ENCODE measurements around the gene CYLD.

The CYLD gene

DNA sequence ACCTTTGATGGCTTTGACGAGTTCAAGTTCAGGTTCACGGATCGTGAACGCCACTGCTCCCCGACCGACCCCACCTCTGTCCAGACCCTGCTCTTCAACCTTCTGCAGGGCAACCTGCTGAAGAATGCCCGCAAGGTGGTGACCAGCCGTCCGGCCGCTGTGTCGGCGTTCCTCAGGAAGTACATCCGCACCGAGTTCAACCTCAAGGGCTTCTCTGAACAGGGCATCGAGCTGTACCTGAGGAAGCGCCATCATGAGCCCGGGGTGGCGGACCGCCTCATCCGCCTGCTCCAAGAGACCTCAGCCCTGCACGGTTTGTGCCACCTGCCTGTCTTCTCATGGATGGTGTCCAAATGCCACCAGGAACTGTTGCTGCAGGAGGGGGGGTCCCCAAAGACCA lies 30.8 kb upstream of the CYLD start:
- no peak for DNase-seq (ENCODE audit: low read depth in 2 of 3, low spot score in 1 of 3)

DNA sequence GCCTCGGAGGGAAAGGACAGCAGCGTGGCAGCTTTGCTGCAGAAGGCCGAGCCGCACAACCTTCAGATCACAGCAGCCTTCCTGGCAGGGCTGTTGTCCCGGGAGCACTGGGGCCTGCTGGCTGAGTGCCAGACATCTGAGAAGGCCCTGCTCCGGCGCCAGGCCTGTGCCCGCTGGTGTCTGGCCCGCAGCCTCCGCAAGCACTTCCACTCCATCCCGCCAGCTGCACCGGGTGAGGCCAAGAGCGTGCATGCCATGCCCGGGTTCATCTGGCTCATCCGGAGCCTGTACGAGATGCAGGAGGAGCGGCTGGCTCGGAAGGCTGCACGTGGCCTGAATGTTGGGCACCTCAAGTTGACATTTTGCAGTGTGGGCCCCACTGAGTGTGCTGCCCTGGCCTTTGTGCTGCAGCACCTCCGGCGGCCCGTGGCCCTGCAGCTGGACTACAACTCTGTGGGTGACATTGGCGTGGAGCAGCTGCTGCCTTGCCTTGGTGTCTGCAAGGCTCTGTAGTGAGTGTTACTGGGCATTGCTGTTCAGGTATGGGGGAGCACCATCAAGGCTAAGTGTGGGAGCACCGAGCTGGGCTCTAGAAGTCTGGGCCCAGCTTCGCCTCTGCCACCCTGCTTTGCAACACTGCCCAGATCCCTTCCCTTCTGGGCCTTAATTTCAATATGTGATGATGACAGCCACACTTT lies 29.9 kb upstream of the CYLD start:
- no peak for DNase-seq (ENCODE audit: low read depth in 2 of 3, low spot score in 1 of 3)

DNA sequence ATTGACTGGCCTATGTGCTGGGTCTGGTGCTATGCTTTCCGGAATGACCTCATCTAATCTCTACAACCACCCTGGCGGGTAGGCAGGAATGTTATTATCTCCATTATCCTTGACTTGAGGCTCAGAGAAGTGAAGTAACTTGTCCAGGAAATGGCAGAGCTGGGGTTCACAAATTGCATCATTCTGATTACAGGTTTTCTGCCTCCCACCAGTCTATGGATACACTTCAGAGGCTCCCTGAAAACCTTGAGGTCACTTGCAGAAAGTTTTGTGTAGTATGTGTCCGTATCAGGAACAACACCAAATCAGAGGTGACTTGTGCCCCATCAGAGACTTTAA lies 29.4 kb upstream of the CYLD start:
- no peak for DNase-seq (ENCODE audit: low read depth in 2 of 3, low spot score in 1 of 3)

DNA sequence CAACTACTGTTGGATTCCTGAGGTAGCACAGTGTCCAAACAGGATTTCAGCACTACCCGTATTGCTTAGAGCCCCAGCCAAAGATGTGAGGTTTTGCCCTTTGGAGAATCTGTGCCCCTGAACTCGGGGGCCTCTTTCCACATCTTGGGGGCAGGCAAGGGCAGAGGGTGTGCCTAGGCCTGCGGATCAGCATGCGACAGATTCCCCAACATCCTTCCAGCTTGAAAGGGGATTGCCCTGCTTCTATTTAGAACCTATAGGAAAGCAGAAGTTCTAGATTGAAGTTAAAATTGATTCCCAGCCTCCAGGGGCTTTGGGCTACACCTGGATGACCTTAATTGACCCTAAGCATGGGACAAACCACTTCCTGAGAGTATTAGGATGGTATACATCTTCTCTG lies 28.9 kb upstream of the CYLD start:
- no peak for DNase-seq (ENCODE audit: low read depth in 2 of 3, low spot score in 1 of 3)

- no peak for DNase-seq (ENCODE audit: low read depth in 2 of 3, low spot score in 1 of 3)
Observed at GRCh38 chr16:50717091-50717490, 24.8 kb upstream of the CYLD start.

DNA sequence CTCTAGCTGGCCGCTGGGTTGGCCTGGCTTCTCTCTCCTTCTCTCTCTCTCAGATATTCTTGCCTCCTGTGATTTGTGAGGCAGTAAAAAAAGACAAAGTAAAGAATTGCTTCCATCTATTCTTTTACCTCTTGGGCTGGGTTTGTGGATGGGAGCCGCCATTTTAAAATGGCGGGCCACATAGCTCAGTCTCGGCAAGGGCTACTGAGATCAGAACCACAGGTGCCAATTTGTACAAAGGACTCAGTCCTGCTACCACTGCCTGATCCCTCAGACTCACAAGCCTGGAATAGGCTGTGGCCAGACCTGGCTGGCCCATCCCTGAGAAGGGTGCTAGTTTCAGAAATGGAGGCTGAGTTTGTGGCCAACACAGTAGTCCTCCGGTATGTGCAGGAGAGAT lies 24.4 kb upstream of the CYLD start:
- no peak for DNase-seq (ENCODE audit: low read depth in 2 of 3, low spot score in 1 of 3)

DNA sequence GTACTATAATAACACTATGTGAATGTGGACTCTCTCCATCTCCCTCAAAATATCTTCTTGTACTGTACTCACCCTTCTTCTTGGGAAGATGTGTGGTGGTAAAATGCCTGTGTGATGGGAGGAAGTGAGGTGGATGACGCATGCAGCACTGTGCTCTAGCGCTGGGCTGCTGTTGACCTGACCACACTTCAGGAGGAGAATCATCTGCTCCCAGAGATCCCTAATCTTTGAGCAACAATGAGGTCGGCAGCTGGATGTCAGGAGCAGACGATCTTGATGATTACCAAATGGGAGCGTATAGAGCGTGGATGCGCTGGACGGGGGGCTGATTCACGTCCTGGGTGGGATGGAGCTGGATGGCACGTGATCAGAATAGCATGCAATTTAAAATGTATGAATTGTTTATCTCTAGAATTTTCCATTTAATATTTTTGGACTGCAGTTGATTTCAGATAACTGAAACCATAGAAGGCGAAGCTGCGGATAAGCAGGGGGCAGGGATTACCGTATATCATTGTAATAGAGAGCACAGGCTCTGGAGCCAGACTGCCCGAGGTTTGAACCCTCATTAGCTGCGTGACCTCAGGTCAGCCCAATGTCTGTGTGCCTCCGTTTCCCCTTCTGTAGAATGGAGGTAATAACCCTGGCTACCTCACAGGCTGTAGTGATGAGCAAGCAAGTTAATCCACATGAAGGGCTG lies 23.7 kb upstream of the CYLD start:
- DNase-seq (ENCODE audit: low read depth in 2 of 3, low spot score in 1 of 3) = no peak

DNA sequence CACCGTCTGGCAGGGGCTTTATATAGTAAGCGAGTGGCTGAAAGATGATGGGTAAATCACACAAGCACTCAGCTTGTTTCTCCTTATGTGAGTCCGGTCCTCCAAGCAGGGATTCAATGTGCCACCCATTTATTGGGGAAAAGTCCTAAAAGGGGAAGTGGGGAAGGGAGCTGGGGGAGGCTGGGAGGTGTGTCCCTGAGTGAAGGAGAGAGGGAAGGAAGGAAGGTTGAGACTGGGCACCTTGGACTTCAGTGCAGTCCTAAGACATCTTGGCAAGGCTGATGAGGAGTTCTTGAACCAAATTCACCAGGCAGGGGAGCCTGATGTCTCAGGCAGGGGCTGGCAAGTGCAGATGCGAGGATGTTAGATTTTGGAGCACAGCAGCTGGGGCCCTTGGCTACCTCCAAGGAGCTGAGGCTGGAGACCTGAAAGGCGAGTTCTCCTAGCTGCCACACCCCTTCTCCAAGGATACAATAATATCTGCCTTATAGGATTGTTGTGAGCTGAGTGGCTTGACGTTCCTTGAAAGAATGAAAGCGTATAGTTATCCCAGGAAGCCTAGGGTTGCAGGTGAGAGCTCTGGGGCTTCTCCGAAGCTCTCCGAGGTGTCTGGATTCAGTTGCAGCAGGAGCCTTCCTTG lies 23.0 kb upstream of the CYLD start:
- DNase-seq (ENCODE audit: low read depth in 2 of 3, low spot score in 1 of 3) = no peak

- DNase-seq (ENCODE audit: low read depth in 2 of 3, low spot score in 1 of 3) = no peak
Observed at GRCh38 chr16:50719401-50720337, 22.2 kb upstream of the CYLD start.

DNA sequence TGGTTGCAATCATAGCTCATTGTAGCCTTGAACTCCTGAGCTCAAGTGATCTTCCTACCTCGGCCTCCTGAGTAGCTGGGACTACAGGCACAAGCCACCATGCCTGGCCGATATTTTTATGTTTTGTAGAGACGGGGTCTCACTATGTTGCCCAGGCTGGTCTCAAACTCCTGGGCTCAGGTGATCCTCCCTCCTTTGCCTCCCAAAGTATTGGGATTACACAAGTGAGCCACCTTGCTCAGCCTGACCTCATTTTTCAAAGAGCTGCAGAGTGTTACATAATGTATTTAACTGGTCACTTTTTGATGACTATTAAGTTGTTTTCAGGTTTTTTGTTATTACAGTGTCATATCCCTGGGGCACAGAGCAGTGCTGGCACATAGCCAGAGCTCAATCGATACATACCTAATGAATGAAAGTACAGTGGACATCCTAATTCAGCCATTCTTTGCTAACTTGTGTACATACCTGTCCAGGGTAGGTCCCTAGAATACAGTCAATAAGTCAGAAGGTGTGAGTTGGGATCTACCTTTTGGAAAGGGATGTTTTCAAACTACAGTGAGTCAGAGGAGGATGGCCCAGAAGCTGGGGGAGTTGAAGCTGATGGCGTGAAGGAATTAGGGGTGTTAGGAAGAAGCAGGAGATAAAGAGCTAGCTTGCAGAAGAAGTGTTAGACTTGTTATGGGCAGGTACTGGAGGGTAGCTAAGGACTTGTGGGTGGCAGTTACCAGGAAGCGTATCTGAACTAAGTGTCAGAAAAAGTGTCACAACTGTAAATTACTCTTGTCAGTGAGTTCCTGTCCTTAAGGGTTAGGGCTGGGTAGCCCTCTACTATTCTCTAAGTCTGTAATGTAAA lies 20.1 kb upstream of the CYLD start:
- no peak for DNase-seq (ENCODE audit: low read depth in 2 of 3, low spot score in 1 of 3)

DNA sequence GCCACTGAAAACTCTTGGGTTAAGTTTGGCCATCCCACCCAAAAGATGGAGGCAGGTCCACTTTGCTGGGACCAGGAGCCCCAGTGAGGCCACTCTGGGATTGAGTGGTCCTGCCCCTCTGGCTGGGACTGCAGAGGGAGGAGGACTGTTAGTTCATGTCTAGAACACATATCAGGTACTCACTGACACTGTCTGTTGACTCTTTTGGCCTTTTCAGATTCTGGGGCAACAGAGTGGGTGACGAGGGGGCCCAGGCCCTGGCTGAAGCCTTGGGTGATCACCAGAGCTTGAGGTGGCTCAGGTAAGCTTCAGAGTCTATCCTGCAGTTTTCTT lies 19.5 kb upstream of the CYLD start:
- DNase-seq (ENCODE audit: low read depth in 2 of 3, low spot score in 1 of 3) = no peak

GRCh38 chr16:50722960-50723359 lies 18.9 kb upstream of the CYLD start:
- DNase-seq (ENCODE audit: low read depth in 2 of 3, low spot score in 1 of 3) = no peak

DNA sequence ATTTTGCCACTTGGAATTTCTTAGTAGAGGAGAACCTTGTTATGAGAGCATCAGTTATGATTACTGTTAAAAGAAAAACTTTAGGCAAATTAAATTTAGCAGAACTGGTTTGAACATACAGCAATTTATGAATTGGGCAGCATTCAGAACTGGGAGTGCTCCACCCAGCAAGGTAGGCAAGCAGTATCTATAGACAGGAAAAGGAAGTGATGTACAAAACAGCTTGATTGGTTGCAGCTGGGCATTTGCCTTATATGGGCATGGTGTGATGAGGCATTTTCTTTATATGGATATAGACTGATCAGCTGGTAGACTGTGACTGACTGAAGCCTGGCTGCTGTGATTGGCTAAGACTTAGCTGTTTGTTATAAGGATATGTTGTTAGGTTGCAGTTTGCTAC lies 17.6 kb upstream of the CYLD start:
- no peak for DNase-seq (ENCODE audit: low read depth in 2 of 3, low spot score in 1 of 3)

- no peak for DNase-seq (ENCODE audit: low read depth in 2 of 3, low spot score in 1 of 3)
Observed at GRCh38 chr16:50731130-50731988, 10.5 kb upstream of the CYLD start.

DNA sequence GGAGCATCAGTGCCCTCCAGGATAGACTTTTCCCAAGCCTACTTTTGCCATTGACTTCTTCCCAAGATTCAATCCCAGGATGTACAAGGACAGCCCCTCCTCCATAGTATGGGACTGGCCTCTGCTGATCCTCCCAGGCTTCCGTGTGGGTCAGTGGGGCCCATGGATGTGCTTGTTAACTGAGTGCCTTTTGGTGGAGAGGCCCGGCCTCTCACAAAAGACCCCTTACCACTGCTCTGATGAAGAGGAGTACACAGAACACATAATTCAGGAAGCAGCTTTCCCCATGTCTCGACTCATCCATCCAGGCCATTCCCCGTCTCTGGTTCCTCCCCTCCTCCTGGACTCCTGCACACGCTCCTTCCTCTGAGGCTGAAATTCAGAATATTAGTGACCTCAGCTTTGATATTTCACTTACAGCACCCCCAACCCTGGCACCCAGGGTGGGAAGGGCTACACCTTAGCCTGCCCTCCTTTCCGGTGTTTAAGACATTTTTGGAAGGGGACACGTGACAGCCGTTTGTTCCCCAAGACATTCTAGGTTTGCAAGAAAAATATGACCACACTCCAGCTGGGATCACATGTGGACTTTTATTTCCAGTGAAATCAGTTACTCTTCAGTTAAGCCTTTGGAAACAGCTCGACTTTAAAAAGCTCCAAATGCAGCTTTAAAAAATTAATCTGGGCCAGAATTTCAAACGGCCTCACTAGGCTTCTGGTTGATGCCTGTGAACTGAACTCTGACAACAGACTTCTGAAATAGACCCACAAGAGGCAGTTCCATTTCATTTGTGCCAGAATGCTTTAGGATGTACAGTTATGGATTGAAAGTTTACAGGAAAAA lies 9.7 kb upstream of the CYLD start:
- DNase-seq (ENCODE audit: low read depth in 2 of 3, low spot score in 1 of 3) = no peak

DNA sequence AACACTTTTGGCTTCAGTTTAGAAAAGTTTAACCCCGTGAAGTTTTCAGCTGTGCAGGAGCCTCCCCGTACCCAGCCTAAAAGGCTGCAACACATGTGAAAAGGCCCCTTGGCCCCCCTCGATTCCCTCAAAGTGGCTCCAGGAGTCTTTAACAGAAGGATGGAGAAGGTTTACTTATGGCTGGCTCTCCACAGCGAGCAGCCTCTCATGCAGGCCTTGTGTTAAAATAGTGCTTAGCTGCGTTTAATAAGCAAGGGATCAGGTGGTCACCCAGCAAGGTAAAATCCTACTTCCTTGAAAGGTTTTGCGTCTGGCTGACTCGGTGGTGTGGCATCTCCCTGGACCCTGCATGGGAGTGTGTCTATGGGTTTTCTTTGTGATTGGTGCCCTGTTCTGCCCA lies 8.4 kb upstream of the CYLD start:
- no peak for DNase-seq (ENCODE audit: low read depth in 2 of 3, low spot score in 1 of 3)

DNA sequence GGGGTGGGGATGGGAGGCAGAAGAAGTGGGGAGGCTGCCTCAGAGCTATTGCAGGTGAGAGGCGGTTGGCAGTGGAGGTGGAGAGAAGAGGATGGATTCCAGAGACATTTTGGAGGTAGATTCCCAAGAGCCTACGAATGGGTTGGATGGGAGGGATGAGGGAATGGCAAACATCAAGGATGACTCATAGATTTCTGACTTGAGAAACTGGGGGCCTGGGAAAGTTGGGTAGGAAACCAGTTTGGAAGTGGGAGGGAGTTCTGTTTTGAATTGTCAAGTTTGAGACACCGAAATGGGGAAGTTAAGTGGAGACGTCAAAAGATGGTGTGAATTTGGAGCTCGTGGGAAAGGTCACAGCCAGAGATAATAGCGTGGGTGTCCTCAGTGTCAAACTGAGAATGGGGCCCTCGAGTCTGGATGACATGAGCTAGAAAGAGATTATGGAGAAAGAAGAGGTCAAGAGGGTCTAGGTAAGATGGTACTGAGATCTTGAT lies 6.2 kb upstream of the CYLD start:
- DNase-seq (ENCODE audit: low read depth in 2 of 3, low spot score in 1 of 3) = no peak

DNA sequence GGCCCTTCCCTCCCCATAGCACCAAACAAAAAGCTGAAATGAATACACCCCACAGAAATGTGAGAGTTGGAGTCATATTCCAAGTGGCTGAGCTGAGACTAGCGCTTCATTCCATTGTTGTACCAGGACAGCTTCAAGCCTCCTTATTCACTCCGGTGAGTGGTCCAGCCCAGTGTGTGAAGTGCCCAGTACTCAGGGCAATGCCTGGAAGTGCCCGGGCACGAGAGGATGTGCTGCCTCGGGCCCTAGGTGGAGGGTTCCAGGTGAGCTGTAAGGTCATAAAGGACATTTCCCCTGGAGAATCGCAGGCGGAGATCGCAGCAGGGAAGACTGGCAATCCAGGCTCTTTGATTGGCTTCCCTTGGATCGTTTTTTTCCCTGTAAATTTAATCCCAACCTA lies 5.4 kb upstream of the CYLD start:
- DNase-seq (ENCODE audit: low read depth in 2 of 3, low spot score in 1 of 3) = no peak

GRCh38 chr16:50737420-50737959 lies 4.4 kb upstream of the CYLD start:
- no peak for DNase-seq (ENCODE audit: low read depth in 2 of 3, low spot score in 1 of 3)
